HUES64 (cell line): Measurements from ENCODE around the gene ASTL. TPM values are rescaled to one million over a fixed set of nuclear protein-coding genes. Genes with fewer than 3 reads are reported as not detected.
A peak's percentile ranks its signal among the peaks of the same experiment; 100 is the strongest.

ENCODE experiments used
- H3K27ac ChIP-seq: 2 replicates; pipeline ENCODE4 v1.7.0; 2013; ENCODE audit warnings: low read depth, low read length, inconsistent platforms
- H3K27me3 ChIP-seq: 2 replicates; pipeline ENCODE4 v1.6.1; 2013; ENCODE audit warnings: mild to moderate bottlenecking, low read length; ENCODE audit not compliant: insufficient read depth
- H3K36me3 ChIP-seq: 2 replicates; pipeline ENCODE4 v1.6.1; 2013; ENCODE audit warnings: mild to moderate bottlenecking, low read length; ENCODE audit not compliant: insufficient read depth
- H3K4me1 ChIP-seq: 2 replicates; pipeline ENCODE4 v1.6.1; 2013; ENCODE audit warnings: mild to moderate bottlenecking, low read length, moderate library complexity; ENCODE audit not compliant: insufficient read depth
- H3K4me3 ChIP-seq: 2 replicates; pipeline ENCODE4 v1.5.1; 2013; ENCODE audit warnings: mild to moderate bottlenecking, low read length, moderate library complexity
- H3K9ac ChIP-seq: 2 replicates; pipeline ENCODE4 v1.6.1; 2013; ENCODE audit warnings: mild to moderate bottlenecking, low read depth, low read length
- H3K9me3 ChIP-seq: 2 replicates; pipeline ENCODE4 v1.6.1; 2013; ENCODE audit warnings: low read depth, low read length; ENCODE audit not compliant: insufficient read depth
- WGBS: fragments of 150-250, 120-280 bp; methylation state at CpG from one replicate; pipeline ENCODE4 v1.1.7; 2013; ENCODE audit warnings: missing lambda C conversion rate; 5-methylcytosine and 5-hydroxymethylcytosine counted together
- polyA plus RNA-seq, 2 experiments: library from polyadenylated mRNA; stranded (reverse); fragments of 50-300 nt; gene quantifications; one replicate each; pipeline ENCODE4 v1.2.3, GENCODE V29; 2013

ASTL gene
- not detected for polyA plus RNA-seq (2013, experiment 1 of 2)
- polyA plus RNA-seq (2013, experiment 2 of 2) = not detected

DNA sequence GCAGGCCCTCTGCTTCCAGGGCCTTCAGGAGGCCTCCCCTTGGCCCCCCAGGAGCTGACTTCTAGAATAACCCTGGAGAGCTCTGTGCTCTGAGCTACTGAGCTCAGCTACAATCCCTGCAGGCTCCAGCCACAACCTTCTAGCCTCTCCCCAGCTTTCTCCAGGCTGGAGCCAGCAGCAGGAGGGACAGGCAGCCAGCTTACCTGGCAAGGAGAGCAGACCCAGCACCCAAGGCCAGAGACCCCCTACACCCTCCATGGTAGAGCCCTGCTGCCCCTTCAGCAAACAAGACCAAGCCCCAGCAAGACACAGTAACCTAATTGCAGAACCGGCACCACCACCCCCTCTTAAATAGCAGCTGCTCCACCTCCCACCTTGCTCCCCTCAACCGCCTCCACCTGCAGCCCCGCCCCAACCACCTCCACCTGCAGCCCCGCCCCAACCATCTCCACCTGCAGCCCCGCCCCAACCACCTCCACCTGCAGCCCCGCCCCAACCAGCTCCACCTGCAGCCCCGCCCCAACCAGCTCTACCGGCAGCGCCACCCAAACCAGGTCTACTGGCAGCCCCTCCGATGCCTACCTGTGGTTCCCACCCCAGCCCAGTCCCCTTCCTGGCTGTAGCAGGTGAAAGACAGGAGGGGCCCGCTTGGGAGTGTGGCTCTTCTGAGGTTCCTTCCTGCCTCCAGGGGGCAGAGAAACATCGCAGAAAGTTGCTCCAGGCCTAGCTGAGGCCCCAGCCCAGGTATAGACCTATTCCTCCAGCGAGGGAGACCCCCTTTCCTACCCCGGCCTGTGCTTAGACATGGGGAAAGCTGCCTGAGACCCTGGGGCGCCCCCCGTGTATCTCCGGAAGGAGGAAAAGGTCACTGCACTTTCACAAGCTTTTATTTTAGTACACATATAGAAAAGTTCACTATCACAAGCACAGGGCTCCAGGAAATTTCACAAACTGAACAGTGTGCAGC is at the start of gene ASTL:
Gene ASTL (minus strand): TSS at position 324 of the 967 bp plus-strand sequence. CDS start 66 bp downstream, at position 258.
- H3K9me3 ChIP-seq = no peaks in the 10 kb centered on the region
- H3K4me3 ChIP-seq = peak within 1 kb of the TSS; percentile 32; the same call in 1 of the 2 replicates

GRCh38 chr2:96186562-96186961 is 48.3 kb upstream of the ASTL start:
- H3K4me3 ChIP-seq = no peak overlapping the region
- no peak overlapping the region for H3K9ac ChIP-seq
- H3K36me3 ChIP-seq = peaks cover 69% of the 10 kb centered on the region
- no peak overlapping the region for H3K27ac ChIP-seq
- H3K4me1 ChIP-seq = no peaks in the 10 kb centered on the region
- H3K9me3 ChIP-seq = no peaks in the 10 kb centered on the region
- no peaks in the 10 kb centered on the region for H3K27me3 ChIP-seq
- 95% methylated on average over 5 of the region's 5 CpGs for WGBS

More for the DNA sequence above, at the start of gene ASTL:
- H3K27me3 ChIP-seq = no peaks in the 10 kb centered on the region
- H3K4me1 ChIP-seq = 0 out of 2 replicates have a peak, but pooled peaks cover 5% of the 10 kb centered on the region
- H3K36me3 ChIP-seq = no peaks in the 10 kb centered on the region
- H3K27ac ChIP-seq = no peak within 1 kb of the TSS
- WGBS = 33% methylated on average over 17 of the region's 17 CpGs
- H3K9ac ChIP-seq = no peak within 1 kb of the TSS

DNA sequence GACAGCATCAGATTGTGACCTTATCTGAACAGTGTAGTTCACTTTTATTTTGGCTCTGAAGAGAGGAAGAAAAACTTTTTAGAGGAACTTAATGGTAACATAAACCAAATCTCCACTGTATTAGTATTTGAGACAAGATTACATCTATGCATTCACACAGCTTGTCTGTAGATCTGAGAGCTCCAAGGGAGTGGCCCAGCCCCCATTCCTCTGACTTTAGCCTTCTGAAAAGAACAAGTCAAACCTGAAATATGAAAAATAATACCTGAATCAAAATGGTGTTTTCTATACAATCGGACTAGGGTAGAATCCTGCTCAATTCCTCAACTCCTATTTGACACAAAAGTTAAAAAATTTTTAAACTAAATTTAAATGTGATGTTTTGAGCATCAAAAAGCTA is 47.2 kb upstream of the ASTL start:
- H3K9me3 ChIP-seq = no peaks in the 10 kb centered on the region
- H3K27me3 ChIP-seq = no peaks in the 10 kb centered on the region
- H3K27ac ChIP-seq = no peak overlapping the region
- H3K9ac ChIP-seq = no peak overlapping the region
- peaks cover 58% of the 10 kb centered on the region for H3K36me3 ChIP-seq
- WGBS = no CpG with 5 or more reads among the region's 1 CpG
- H3K4me3 ChIP-seq = no peak overlapping the region
- H3K4me1 ChIP-seq = no peaks in the 10 kb centered on the region

DNA sequence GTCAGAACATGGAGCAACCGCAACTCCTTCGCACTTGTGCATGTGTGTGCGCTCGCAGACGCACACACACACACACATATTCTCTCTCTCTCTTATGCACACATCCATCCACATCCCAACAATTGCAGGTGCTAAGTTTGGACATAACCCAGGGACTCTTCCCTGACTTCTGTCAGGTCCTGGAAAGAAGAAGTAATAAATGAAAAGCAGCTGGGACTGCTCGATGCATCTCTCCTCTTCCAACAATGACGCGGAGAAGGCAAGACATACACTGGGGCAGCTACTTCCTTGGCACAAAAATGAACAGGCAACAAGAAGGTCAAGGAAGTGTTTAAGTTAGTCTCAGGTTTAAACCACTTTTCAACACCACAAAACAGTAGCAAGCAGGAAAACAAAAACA is 46.7 kb upstream of the ASTL start:
- H3K36me3 ChIP-seq = peaks cover 53% of the 10 kb centered on the region
- H3K9ac ChIP-seq = no peak overlapping the region
- no peak overlapping the region for H3K27ac ChIP-seq
- H3K4me3 ChIP-seq = no peak overlapping the region
- WGBS = 98% methylated on average over 8 of the region's 8 CpGs
- no peaks in the 10 kb centered on the region for H3K27me3 ChIP-seq
- no peaks in the 10 kb centered on the region for H3K4me1 ChIP-seq
- H3K9me3 ChIP-seq = no peaks in the 10 kb centered on the region

- no peak overlapping the region for H3K27ac ChIP-seq
- no peaks in the 10 kb centered on the region for H3K9me3 ChIP-seq
- peaks cover 45% of the 10 kb centered on the region for H3K36me3 ChIP-seq
- H3K27me3 ChIP-seq = no peaks in the 10 kb centered on the region
- no peak overlapping the region for H3K9ac ChIP-seq
- H3K4me1 ChIP-seq = no peaks in the 10 kb centered on the region
- no peak overlapping the region for H3K4me3 ChIP-seq
- 98% methylated on average over 8 of the region's 8 CpGs for WGBS
These were observed 45.9 kb upstream of the ASTL start for GRCh38 chr2:96184188-96184587.

GRCh38 chr2:96181529-96181928 is 43.2 kb upstream of the ASTL start:
- H3K9ac ChIP-seq = no peak overlapping the region
- no peaks in the 10 kb centered on the region for H3K4me1 ChIP-seq
- no peaks in the 10 kb centered on the region for H3K27me3 ChIP-seq
- H3K36me3 ChIP-seq = peaks cover 26% of the 10 kb centered on the region
- H3K9me3 ChIP-seq = no peaks in the 10 kb centered on the region
- no peak overlapping the region for H3K27ac ChIP-seq
- no peak overlapping the region for H3K4me3 ChIP-seq
- 93% methylated on average over 3 of the region's 5 CpGs for WGBS

DNA sequence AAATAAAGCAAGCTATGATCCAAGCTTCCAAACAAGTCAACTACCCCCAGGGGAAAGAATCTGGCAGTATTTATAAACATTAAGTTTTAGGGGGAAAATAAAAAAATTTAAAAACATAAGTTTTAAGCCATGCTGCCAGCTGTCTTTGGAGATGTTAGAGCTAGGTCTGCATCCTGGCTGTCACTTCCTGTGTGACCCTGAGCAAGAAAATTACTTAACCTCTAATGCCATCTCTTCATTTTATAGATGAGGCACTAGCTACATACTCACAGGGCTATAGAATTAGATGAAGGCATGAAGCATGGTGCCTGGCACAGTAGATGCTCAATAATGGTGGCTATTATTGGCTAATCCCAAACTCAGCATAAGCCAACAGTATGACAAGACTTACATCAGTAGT is 42.2 kb upstream of the ASTL start:
- H3K27me3 ChIP-seq = no peaks in the 10 kb centered on the region
- H3K9ac ChIP-seq = no peak overlapping the region
- peaks cover 16% of the 10 kb centered on the region for H3K36me3 ChIP-seq
- no peaks in the 10 kb centered on the region for H3K4me1 ChIP-seq
- no peaks in the 10 kb centered on the region for H3K9me3 ChIP-seq
- no peak overlapping the region for H3K4me3 ChIP-seq
- no peak overlapping the region for H3K27ac ChIP-seq

GRCh38 chr2:96180002-96180401 is 41.7 kb upstream of the ASTL start:
- H3K4me1 ChIP-seq = no peaks in the 10 kb centered on the region
- 92% methylated on average over 1 of the region's 1 CpG for WGBS
- H3K4me3 ChIP-seq = no peak overlapping the region
- H3K9ac ChIP-seq = no peak overlapping the region
- no peaks in the 10 kb centered on the region for H3K9me3 ChIP-seq
- peaks cover 11% of the 10 kb centered on the region for H3K36me3 ChIP-seq
- H3K27me3 ChIP-seq = no peaks in the 10 kb centered on the region
- no peak overlapping the region for H3K27ac ChIP-seq

GRCh38 chr2:96176661-96177060 is 38.4 kb upstream of the ASTL start:
- WGBS = 98% methylated on average over 2 of the region's 4 CpGs

GRCh38 chr2:96175951-96176350 is 37.6 kb upstream of the ASTL start:
- no peak overlapping the region for H3K4me3 ChIP-seq
- 88% methylated on average over 6 of the region's 6 CpGs for WGBS
- no peak overlapping the region for H3K9ac ChIP-seq
- H3K27ac ChIP-seq = no peak overlapping the region
- H3K4me1 ChIP-seq = no peaks in the 10 kb centered on the region
- no peaks in the 10 kb centered on the region for H3K36me3 ChIP-seq
- no peaks in the 10 kb centered on the region for H3K9me3 ChIP-seq
- no peaks in the 10 kb centered on the region for H3K27me3 ChIP-seq

More at GRCh38 chr2:96176661-96177060, 38.4 kb upstream of the ASTL start:
- Histone ChIP-seq H3K9me3 (no peaks in the 10 kb centered on the region), H3K27me3 (no peaks in the 10 kb centered on the region), H3K27ac (no peak overlapping the region), H3K4me3 (no peak overlapping the region), H3K36me3 (no peaks in the 10 kb centered on the region), H3K4me1 (no peaks in the 10 kb centered on the region), H3K9ac (no peak overlapping the region)

GRCh38 chr2:96174251-96175144 is 36.2 kb upstream of the ASTL start:
- no peaks in the 10 kb centered on the region for H3K36me3 ChIP-seq
- H3K9me3 ChIP-seq = peaks cover 5% of the 10 kb centered on the region
- no peak overlapping the region for H3K9ac ChIP-seq
- 58% methylated on average over 8 of the region's 8 CpGs for WGBS
- no peak overlapping the region for H3K4me3 ChIP-seq
- H3K4me1 ChIP-seq = no peaks in the 10 kb centered on the region
- H3K27ac ChIP-seq = no peak overlapping the region
- H3K27me3 ChIP-seq = no peaks in the 10 kb centered on the region
